Measurements from ENCODE around the gene DEFB131B. TPM values are rescaled to one million over a fixed set of nuclear protein-coding genes. Genes with fewer than 3 reads are reported as not detected.

The DEFB131B gene
- total and polyA plus RNA-seq, 8 donors = not detected

- Histone ChIP-seq H3K27ac (no peak overlapping the region), H3K9me3 (no peaks in the 10 kb centered on the region), H3K27me3 (no peaks in the 10 kb centered on the region), H3K4me3 (no peak overlapping the region), H3K4me1 (no peaks in the 10 kb centered on the region), H3K36me3 (peaks cover 0 to 19% (median 8%) of the 10 kb centered on the region in 3 donors)
- FAIRE-seq (no peak), ATAC-seq (no peak), DNase-seq (no peak)
- WGBS, 2 donors = 89 to 91% methylated on average over 9 of the region's 9 CpGs
- intact Hi-C loops (cut with DNase I) = no loop called here
- no peak for TF ChIP-seq CTCF (IDR thresholded peaks at IDR 0.05)
Measured at GRCh38 chr11:71917646-71918140, 39.4 kb downstream of the DEFB131B start.

GRCh38 chr11:71927820-71928736 is 49.8 kb downstream of the DEFB131B start, which contains the start of gene XNDC1N:
TSS of gene XNDC1N (minus strand) at chr11:71928594. CDS start at chr11:71923353, 5,241 bp downstream.
- FAIRE-seq = peak; percentile 9
- 0% methylated on average over 40 of the region's 40 CpGs for WGBS, 2 donors
- intact Hi-C loops (cut with DNase I) = no loop called here
- Histone ChIP-seq H3K4me3 (peak within 1 kb of the TSS; percentile 50 to 80 (median 66)), H3K9me3 (no peaks in the 10 kb centered on the region), H3K36me3 (no peaks in the 10 kb centered on the region), H3K4me1 (peaks cover 5 to 28% (median 9%) of the 10 kb centered on the region in 3 donors), H3K27me3 (no peaks in the 10 kb centered on the region), H3K27ac (peak within 1 kb of the TSS; percentile 83 to 91 (median 84))
- DNase-seq = peak in 5 of 6 donors; percentile 42 to 83 (median 66)
- peak; percentile 93 to 97 (median 94) for ATAC-seq
- no peak for TF ChIP-seq CTCF (IDR thresholded peaks at IDR 0.05)

- WGBS, 2 donors = 1% methylated on average over 32 of the region's 32 CpGs
- intact Hi-C loops (cut with DNase I) = no loop called here
- no peaks in the 10 kb centered on the region for H3K9me3 ChIP-seq
- DNase-seq (peak; percentile 95 to 98 (median 96)), FAIRE-seq (no peak), ATAC-seq (peak; percentile 97 to 99 (median 98))
- no peak for TF ChIP-seq CTCF (IDR thresholded peaks at IDR 0.05)
- peak within 1 kb of the TSS; percentile 83 to 91 (median 84) for H3K27ac ChIP-seq
- peaks cover 5 to 28% (median 9%) of the 10 kb centered on the region in 3 donors for H3K4me1 ChIP-seq
- H3K4me3 ChIP-seq = peak within 1 kb of the TSS; percentile 50 to 80 (median 66)
- H3K36me3 ChIP-seq = no peaks in the 10 kb centered on the region
- H3K27me3 ChIP-seq = no peaks in the 10 kb centered on the region
Measured at GRCh38 chr11:71928737-71929443, 50.6 kb downstream of the DEFB131B start, which contains the start of gene RNF121. TSS of gene RNF121 (plus strand) at chr11:71929046. CDS start at chr11:71929062, 16 bp downstream.

GRCh38 chr11:71929491-71929890 is 51.2 kb downstream of the DEFB131B start:
- 4% methylated on average over 6 of the region's 6 CpGs for WGBS, 2 donors
- H3K4me1 ChIP-seq = peaks cover 5 to 28% (median 9%) of the 10 kb centered on the region in 3 donors

More at GRCh38 chr11:71929491-71929890, 51.2 kb downstream of the DEFB131B start:
- TF ChIP-seq CTCF (IDR thresholded peaks at IDR 0.05) = no peak
- Histone ChIP-seq H3K9me3 (no peaks in the 10 kb centered on the region), H3K4me3 (peak overlapping the region; percentile 50 to 80 (median 66)), H3K36me3 (no peaks in the 10 kb centered on the region), H3K27me3 (no peaks in the 10 kb centered on the region), H3K27ac (no peak overlapping the region)
- DNase-seq = no peak
- intact Hi-C loops (cut with DNase I) = no loop called here
- ATAC-seq = peak in 1 of 4 donors; percentile 2
- no peak for FAIRE-seq

All from pancreas (tissue), 10 donors.